OCI-LY1 (cell line): Measurements from ENCODE around the gene CD320.

Source experiments
- CTCF ChIP-seq: fragments of 200-600 bp; sonication (generic), shearing (Covaris generic); IDR thresholded peaks from 2 replicates; pipeline ENCODE4 v1.5.1; 2017; ENCODE audit warnings: mild to moderate bottlenecking, antibody characterized with exemption, low read length, moderate library complexity, mixed read lengths
- EZH2 ChIP-seq: fragments of 200-600 bp; sonication (generic), shearing (Covaris generic); IDR thresholded peaks from 2 replicates; pipeline ENCODE4 v1.8.0; 2017; ENCODE audit warnings: borderline replicate concordance, mixed run types, mild to moderate bottlenecking, antibody characterized with exemption, low read length, moderate library complexity, mixed read lengths

- TF ChIP-seq CTCF = no peak
- no peak for TF ChIP-seq EZH2
Measured at GRCh38 chr19:8259922-8260247, 48.3 kb downstream of the CD320 start.
